Caco-2 (cell line): ENCODE measurements around the gene TAF11L9. TPM values are rescaled to one million over a fixed set of nuclear protein-coding genes. Genes with fewer than 3 reads are reported as not detected.
"Not testable (repeated sequence)": the region's sequence is repeated elsewhere in the genome, so short reads cannot be mapped to it uniquely, and the experiment has no call there.

Source experiments
- BruUV-seq: library from RNA; stranded (reverse); fragments of 400-500 nt; replicated peaks from 2 replicates; lab custom pipeline; 2021; lab: Mats Ljungman, UMichigan
- CTCF ChIA-PET: fragments of 300-600 bp; sonication (Branson Sonifier 250); formaldehyde crosslinking; loops from one replicate; lab custom pipeline; 2022; ENCODE audit warnings: antibody characterized with exemption; lab: Charles Lee
- POLR2A ChIA-PET: fragments of 300-600 bp; sonication (Branson Sonifier 250); formaldehyde crosslinking; loops from one replicate; lab custom pipeline; 2022; ENCODE audit warnings: antibody characterized with exemption; lab: Charles Lee
- DNase-seq, 2 experiments: peaks; one replicate each; pipeline versions ENCODE4 v3.0.0 to v3.0.0-alpha.2; 2020 to 2022
- H3K27me3 ChIP-seq: replicated peaks from 2 replicates; pipeline ENCODE4 v1.6.0; 2011; ENCODE audit warnings: low read length; ENCODE audit not compliant: control insufficient read depth, insufficient read depth
- H3K36me3 ChIP-seq: 2 replicates; pipeline ENCODE4 v1.5.1; 2011; ENCODE audit warnings: low read length; ENCODE audit not compliant: control insufficient read depth, insufficient read depth
- H3K4me1 ChIP-seq: fragments of 250-450 bp; sonication (Bioruptor Pico); 2 replicates; pipeline ENCODE4 v1.5.1; 2020; ENCODE audit warnings: mild to moderate bottlenecking
- H3K4me3 ChIP-seq: 2 replicates; pipeline ENCODE4 v1.5.1; 2011; ENCODE audit warnings: low read depth, mild to moderate bottlenecking, control low read depth, low read length
- H3K9me3 ChIP-seq: fragments of 250-450 bp; sonication (Bioruptor Pico); 2 replicates; pipeline ENCODE4 v1.5.1; 2020; ENCODE audit warnings: mild to moderate bottlenecking, moderate library complexity
- H3K27ac Mint-ChIP-seq: one replicate; pipeline ENCODE4 v1.8.0; 2022; ENCODE audit warnings: mixed read lengths; ENCODE audit not compliant: unreplicated experiment
- H3K27me3 Mint-ChIP-seq: one replicate; pipeline ENCODE4 v1.8.0; 2022; ENCODE audit warnings: mixed read lengths; ENCODE audit not compliant: insufficient read depth, unreplicated experiment
- H3K36me3 Mint-ChIP-seq: one replicate; pipeline ENCODE4 v1.8.0; 2022; ENCODE audit warnings: mild to moderate bottlenecking, mixed read lengths; ENCODE audit not compliant: insufficient read depth, unreplicated experiment
- H3K4me1 Mint-ChIP-seq: one replicate; pipeline ENCODE4 v1.8.0; 2022; ENCODE audit warnings: low read depth, mixed read lengths; ENCODE audit not compliant: unreplicated experiment
- H3K4me3 Mint-ChIP-seq: one replicate; pipeline ENCODE4 v1.8.0; 2022; ENCODE audit warnings: mild to moderate bottlenecking, moderate library complexity, mixed read lengths; ENCODE audit not compliant: unreplicated experiment
- H3K9me3 Mint-ChIP-seq: one replicate; pipeline ENCODE4 v1.8.0; 2022; ENCODE audit warnings: mixed read lengths; ENCODE audit not compliant: unreplicated experiment
- CTCF ChIP-seq, 2 experiments: fragments of 200-600 bp in 1 of 2; IDR thresholded peaks; 1 replicate in 1 of 2; 2 replicates in 1 of 2; pipeline versions ENCODE4 v1.5.1 to v1.8.0; 2011 to 2022; ENCODE audit warnings: antibody characterized with exemption in 1 of 2, control low read depth in 1 of 2, inconsistent platforms in 1 of 2, low read depth in 1 of 2, low read length in 1 of 2, mild to moderate bottlenecking in 1 of 2, moderate library complexity in 1 of 2; ENCODE audit not compliant: insufficient read depth in 1 of 2, severe bottlenecking in 1 of 2, unreplicated experiment in 1 of 2
- intact Hi-C: fragments of 100-400 bp; cut with micrococcal nuclease; formaldehyde crosslinking; loops from one replicate; pipeline ENCODE4 v1.10.0; 2022; ENCODE audit not compliant: unreplicated experiment
- total RNA-seq: library from RNA; stranded (reverse); gene quantifications from 2 replicates; pipeline ENCODE4 v1.2.3, GENCODE V29; 2022

TAF11L9 gene
- total RNA-seq, 1 experiment from 2014 or later = not detected

- Mint-ChIP-seq H3K4me3 (no peak overlapping the region), H3K36me3 (no peaks in the 10 kb centered on the region), H3K27me3 (peaks cover 3% of the 10 kb centered on the region), H3K9me3 (no peaks in the 10 kb centered on the region), H3K27ac (no peak overlapping the region), H3K4me1 (no peaks in the 10 kb centered on the region)
- POLR2A ChIA-PET = no interaction called here
- H3K4me1 ChIP-seq = no peaks in the 10 kb centered on the region
- no peak overlapping the region for H3K4me3 ChIP-seq
- no TSS peak for BruUV-seq
- H3K27me3 ChIP-seq = no peaks in the 10 kb centered on the region
- DNase-seq = no peak
- no peak for TF ChIP-seq CTCF (IDR thresholded peaks at IDR 0.05; ENCODE audit: insufficient read depth in 1 of 2, low read depth in 1 of 2, low read length in 1 of 2, severe bottlenecking in 1 of 2, unreplicated experiment in 1 of 2)
- H3K9me3 ChIP-seq = no peaks in the 10 kb centered on the region
- CTCF ChIA-PET = no interaction called here
- intact Hi-C loops = no loop called here
- no peaks in the 10 kb centered on the region for H3K36me3 ChIP-seq
Observed at GRCh38 chr5:17604951-17605350, 10.8 kb upstream of the TAF11L9 start.

DNA sequence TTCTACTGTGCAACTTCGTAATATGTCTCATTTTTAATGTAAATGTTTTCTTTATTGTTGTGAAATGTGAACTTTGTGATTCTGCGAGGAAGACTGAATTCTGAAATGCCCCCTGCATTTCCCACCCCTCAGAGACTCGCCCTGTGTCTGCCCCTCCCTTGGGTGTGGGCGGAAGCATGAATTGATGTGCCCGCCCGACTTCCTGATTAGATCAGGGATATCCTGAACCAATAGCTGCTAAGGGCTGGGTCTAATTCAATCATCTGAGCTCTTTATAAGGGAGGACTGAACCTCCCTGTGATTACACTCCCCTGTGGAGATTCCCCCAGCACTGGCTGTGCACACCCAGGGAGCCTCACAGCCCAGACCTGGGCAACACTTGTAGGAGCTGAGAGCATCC lies 9.7 kb upstream of the TAF11L9 start, which contains the start of gene TAF11L11:
Gene TAF11L11, plus strand, starts transcription at position 304 of the 400 bp plus-strand sequence.
- intact Hi-C loops, H3K4me3 Mint-ChIP-seq, DNase-seq, POLR2A ChIA-PET, H3K9me3 Mint-ChIP-seq, H3K4me1 ChIP-seq, H3K4me3 ChIP-seq, H3K36me3 Mint-ChIP-seq, H3K36me3 ChIP-seq, H3K4me1 Mint-ChIP-seq, H3K27me3 Mint-ChIP-seq, H3K27me3 ChIP-seq, BruUV-seq, H3K9me3 ChIP-seq, CTCF ChIA-PET, H3K27ac Mint-ChIP-seq: not testable (repeated sequence)

GRCh38 chr5:17597728-17598127 lies 3.5 kb upstream of the TAF11L9 start, which contains the start of gene TAF11L10:
Gene TAF11L10 (minus strand): TSS chr5:17597828.
- DNase-seq, POLR2A ChIA-PET, H3K27me3 Mint-ChIP-seq, H3K36me3 ChIP-seq, H3K9me3 ChIP-seq, H3K9me3 Mint-ChIP-seq, H3K4me1 Mint-ChIP-seq, CTCF ChIA-PET, BruUV-seq, intact Hi-C loops, H3K4me3 Mint-ChIP-seq, H3K36me3 Mint-ChIP-seq, H3K27me3 ChIP-seq, H3K4me3 ChIP-seq, H3K4me1 ChIP-seq, H3K27ac Mint-ChIP-seq: not testable (repeated sequence)

- H3K36me3 Mint-ChIP-seq = not testable (repeated sequence)
Observed at GRCh38 chr5:17590860-17591259, 3.3 kb downstream of the TAF11L9 start, which contains the start of gene TAF11L8. Gene TAF11L8 (minus strand): TSS chr5:17590960.

DNA sequence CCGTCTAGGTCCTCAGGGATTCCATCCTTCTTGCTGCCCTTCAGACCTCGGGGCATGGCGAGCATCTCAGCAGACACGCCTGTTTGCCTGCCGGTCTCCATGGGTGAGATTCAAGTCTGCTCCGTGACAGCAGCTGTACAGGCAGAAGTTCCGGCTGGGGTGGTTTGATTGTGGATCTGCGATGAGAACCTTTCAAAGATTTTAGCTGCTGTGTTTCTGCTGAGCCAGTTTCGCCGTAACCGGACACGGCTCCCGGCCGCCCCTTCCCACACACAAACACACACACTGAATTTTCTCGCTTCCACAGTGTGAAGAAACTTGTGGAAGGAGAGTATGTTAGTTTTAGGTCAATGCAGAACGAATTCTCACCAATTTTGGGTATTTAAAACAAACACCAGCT lies 8.5 kb downstream of the TAF11L9 start, which contains the start of gene TAF11L7:
Gene TAF11L7, minus strand, starts transcription at position 101 of the 400 bp plus-strand sequence.
- not testable (repeated sequence) for H3K4me3 Mint-ChIP-seq, H3K27ac Mint-ChIP-seq

More at GRCh38 chr5:17590860-17591259, 3.3 kb downstream of the TAF11L9 start, which contains the start of gene TAF11L8:
- H3K4me1 ChIP-seq, DNase-seq, H3K27me3 Mint-ChIP-seq, H3K4me3 Mint-ChIP-seq, H3K36me3 ChIP-seq, H3K4me3 ChIP-seq, H3K27ac Mint-ChIP-seq, intact Hi-C loops, POLR2A ChIA-PET, H3K27me3 ChIP-seq, H3K9me3 Mint-ChIP-seq, BruUV-seq, H3K9me3 ChIP-seq, CTCF ChIA-PET, H3K4me1 Mint-ChIP-seq: not testable (repeated sequence)

More for the DNA sequence above, 8.5 kb downstream of the TAF11L9 start, which contains the start of gene TAF11L7:
- H3K36me3 ChIP-seq, H3K9me3 ChIP-seq, H3K4me3 ChIP-seq, H3K27me3 Mint-ChIP-seq, H3K4me1 Mint-ChIP-seq, POLR2A ChIA-PET, DNase-seq, BruUV-seq, H3K27me3 ChIP-seq, H3K4me1 ChIP-seq, H3K36me3 Mint-ChIP-seq, intact Hi-C loops, H3K9me3 Mint-ChIP-seq, CTCF ChIA-PET: not testable (repeated sequence)
